H9 (cell line): ENCODE measurements around the gene SLC31A2. TPM values are rescaled to one million over a fixed set of nuclear protein-coding genes. Genes with fewer than 3 reads are reported as not detected.
"Not testable (repeated sequence)": the region's sequence is repeated elsewhere in the genome, so short reads cannot be mapped to it uniquely, and the experiment has no call there.

Experiments
- DNase-seq: peaks from one replicate; pipeline ENCODE4 v3.0.0-alpha.2; 2017
- H2AFZ ChIP-seq: one replicate; pipeline ENCODE4 v1.6.1; 2013; ENCODE audit warnings: mild to moderate bottlenecking, low read length, control low read depth, moderate library complexity
- H2AK5ac ChIP-seq: 2 replicates; pipeline ENCODE4 v1.6.1; 2013; ENCODE audit warnings: low read length, control low read depth, mixed read lengths; ENCODE audit not compliant: insufficient read length
- H2BK120ac ChIP-seq: one replicate; pipeline ENCODE4 v1.6.1; 2013; ENCODE audit warnings: low read depth, mild to moderate bottlenecking, low read length, control low read depth, inconsistent platforms; ENCODE audit not compliant: poor library complexity, severe bottlenecking
- H2BK12ac ChIP-seq: 2 replicates; pipeline ENCODE4 v1.6.1; 2013; ENCODE audit warnings: low read length, control low read depth, mixed read lengths, low read depth; ENCODE audit not compliant: insufficient read length
- H2BK15ac ChIP-seq: 2 replicates; pipeline ENCODE4 v1.6.1; 2013; ENCODE audit warnings: low read depth, low read length, control low read depth
- H2BK20ac ChIP-seq: one replicate; pipeline ENCODE4 v1.6.1; 2013; ENCODE audit warnings: low read depth, mild to moderate bottlenecking, low read length, control low read depth, inconsistent platforms; ENCODE audit not compliant: poor library complexity, severe bottlenecking
- H2BK5ac ChIP-seq: 2 replicates; pipeline ENCODE4 v1.6.1; 2013; ENCODE audit warnings: low read length, control low read depth, mixed read lengths; ENCODE audit not compliant: insufficient read length
- H3K14ac ChIP-seq: 2 replicates; pipeline ENCODE4 v1.6.1; 2013; ENCODE audit warnings: low read length, control low read depth; ENCODE audit not compliant: insufficient read depth
- H3K18ac ChIP-seq: 2 replicates; pipeline ENCODE4 v1.6.1; 2013; ENCODE audit warnings: low read depth, mild to moderate bottlenecking, mixed read lengths, low read length, control low read depth; ENCODE audit not compliant: insufficient read length
- H3K23ac ChIP-seq: 2 replicates; pipeline ENCODE4 v1.6.1; 2013; ENCODE audit warnings: low read length, control low read depth, mixed read lengths, low read depth; ENCODE audit not compliant: insufficient read length
- H3K23me2 ChIP-seq: 2 replicates; pipeline ENCODE4 v1.6.1; 2013; ENCODE audit warnings: low read depth, mild to moderate bottlenecking, mixed read lengths, low read length, control low read depth; ENCODE audit not compliant: insufficient read length, poor library complexity, severe bottlenecking
- H3K27ac ChIP-seq: 2 replicates; pipeline ENCODE4 v1.5.1; 2013; ENCODE audit warnings: low read length, control low read depth, mixed read lengths, low read depth; ENCODE audit not compliant: insufficient read length
- H3K27me3 ChIP-seq: 2 replicates; pipeline ENCODE4 v1.6.1; 2013; ENCODE audit warnings: low read length, control low read depth, inconsistent platforms; ENCODE audit not compliant: insufficient read depth
- H3K4ac ChIP-seq: 2 replicates; pipeline ENCODE4 v1.6.1; 2013; ENCODE audit warnings: low read depth, mild to moderate bottlenecking, control low read depth, inconsistent platforms, low read length, moderate library complexity
- H3K4me1 ChIP-seq: 2 replicates; pipeline ENCODE4 v1.6.1; 2013; ENCODE audit warnings: low read length, control low read depth, inconsistent platforms; ENCODE audit not compliant: insufficient read depth
- H3K4me2 ChIP-seq: 2 replicates; pipeline ENCODE4 v1.6.1; 2013; ENCODE audit warnings: low read length, control low read depth, mixed read lengths; ENCODE audit not compliant: insufficient read length, insufficient read depth
- H3K56ac ChIP-seq: 2 replicates; pipeline ENCODE4 v1.6.1; 2013; ENCODE audit warnings: low read depth, mild to moderate bottlenecking, mixed read lengths, low read length, control low read depth; ENCODE audit not compliant: insufficient read length
- H3K79me1 ChIP-seq: 2 replicates; pipeline ENCODE4 v1.6.1; 2013; ENCODE audit warnings: low read depth, mild to moderate bottlenecking, moderate library complexity, low read length, control low read depth, inconsistent platforms; ENCODE audit not compliant: insufficient read depth, poor library complexity, severe bottlenecking
- H3K79me2 ChIP-seq: 2 replicates; pipeline ENCODE4 v1.6.1; 2013; ENCODE audit warnings: low read length, control low read depth, inconsistent platforms; ENCODE audit not compliant: insufficient read depth
- H3K9ac ChIP-seq: 2 replicates; pipeline ENCODE4 v1.6.1; 2013; ENCODE audit warnings: low read length, control low read depth, mixed read lengths; ENCODE audit not compliant: insufficient read length; ENCODE audit errors: extremely low read depth
- H3K9me3 ChIP-seq: one replicate; pipeline ENCODE4 v1.6.1; 2013; ENCODE audit warnings: low read depth, low read length, inconsistent platforms; ENCODE audit not compliant: control insufficient read depth
- H3T11ph ChIP-seq: one replicate; pipeline ENCODE4 v1.6.1; 2013; ENCODE audit warnings: mild to moderate bottlenecking, low read length, control low read depth, inconsistent platforms
- H4K20me1 ChIP-seq: one replicate; pipeline ENCODE4 v1.6.1; 2013; ENCODE audit not compliant: control insufficient read depth, insufficient read length, insufficient read depth
- H4K5ac ChIP-seq: 2 replicates; pipeline ENCODE4 v1.6.1; 2013; ENCODE audit warnings: low read depth, mild to moderate bottlenecking, mixed read lengths, low read length, control low read depth; ENCODE audit not compliant: insufficient read length
- H4K8ac ChIP-seq: replicated peaks from 2 replicates; pipeline ENCODE4 v1.6.1; 2013; ENCODE audit warnings: low read length, control low read depth, mixed read lengths, low read depth; ENCODE audit not compliant: insufficient read length
- H4K91ac ChIP-seq: 2 replicates; pipeline ENCODE4 v1.6.1; 2013; ENCODE audit warnings: low read depth, mild to moderate bottlenecking, moderate library complexity, mixed read lengths, low read length, control low read depth; ENCODE audit not compliant: insufficient read length
- H3K27ac Mint-ChIP-seq, 3 experiments: 2 replicates in 2 of 3; 3 replicates in 1 of 3; pipeline ENCODE4 v1.8.0; 2020 to 2021; ENCODE audit warnings: mixed read lengths in 3 of 3, mild to moderate bottlenecking in 1 of 3, moderate library complexity in 1 of 3
- H3K27me3 Mint-ChIP-seq: 2 replicates; pipeline ENCODE4 v1.8.0; 2021; ENCODE audit warnings: low read depth, mild to moderate bottlenecking, moderate library complexity, mixed read lengths
- H3K36me3 Mint-ChIP-seq, 3 experiments: 2 replicates in 2 of 3; 3 replicates in 1 of 3; pipeline ENCODE4 v1.8.0; 2020 to 2021; ENCODE audit warnings: low read depth in 3 of 3, mixed read lengths in 3 of 3; ENCODE audit not compliant: insufficient read depth in 1 of 3
- H3K4me1 Mint-ChIP-seq, 2 experiments: 2 replicates each; pipeline ENCODE4 v1.8.0; 2020; ENCODE audit warnings: mixed read lengths in 2 of 2
- H3K4me3 Mint-ChIP-seq, 2 experiments: 2 replicates in 1 of 2; 3 replicates in 1 of 2; pipeline ENCODE4 v1.8.0; 2020 to 2021; ENCODE audit warnings: mild to moderate bottlenecking in 2 of 2, mixed read lengths in 2 of 2, moderate library complexity in 1 of 2
- H3K9me3 Mint-ChIP-seq, 2 experiments: 2 replicates in 1 of 2; 3 replicates in 1 of 2; pipeline ENCODE4 v1.8.0; 2020; ENCODE audit warnings: mild to moderate bottlenecking in 2 of 2, mixed read lengths in 2 of 2, moderate library complexity in 1 of 2
- CTCF ChIP-seq: fragments of 200-600 bp; sonication (generic); conservative IDR thresholded peaks from 3 replicates; pipeline ENCODE4 v1.8.0; 2021; ENCODE audit warnings: antibody characterized with exemption, mild to moderate bottlenecking
- WGBS: extraction: QIAGEN DNeasy Blood & Tissue Kit; methylation state at CpG from one replicate; pipeline ENCODE4 v1.1.7; 2013; ENCODE audit warnings: missing lambda C conversion rate, low lambda C conversion rate, mixed read lengths; ENCODE audit not compliant: insufficient read length; ENCODE audit errors: extremely low coverage; 5-methylcytosine and 5-hydroxymethylcytosine counted together
- long read RNA-seq: library from polyadenylated mRNA; unstranded; transcript quantifications from one replicate; pipeline ENCODE4 v2.0.0, GENCODE V29; 2020
- total RNA-seq: library from RNA; stranded (reverse); gene quantifications from 2 replicates; pipeline ENCODE4 v1.2.1, GENCODE V29; 2021

The SLC31A2 gene, protein sequence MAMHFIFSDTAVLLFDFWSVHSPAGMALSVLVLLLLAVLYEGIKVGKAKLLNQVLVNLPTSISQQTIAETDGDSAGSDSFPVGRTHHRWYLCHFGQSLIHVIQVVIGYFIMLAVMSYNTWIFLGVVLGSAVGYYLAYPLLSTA
- total RNA-seq: 1.0 and 1.3 TPM in 2 replicates
- long read RNA-seq, transcript SLC31A2-201 (4 exons, 1,785 nt): major isoform, 10 of 10 reads
- long read RNA-seq, partial matches to known transcripts: 0 of 10 reads
- long read RNA-seq, other reads (novel, unspliced or antisense): 0 of 10 reads

GRCh38 chr9:113150670-113151611, at the start of gene SLC31A2:
SLC31A2 (plus strand) TSS chr9:113151007; CDS start chr9:113151075, 68 bp downstream.
- no peaks in the 10 kb centered on the region for H3K79me2 ChIP-seq
- no peak within 1 kb of the TSS for H3K23ac ChIP-seq
- no peak within 1 kb of the TSS for H4K8ac ChIP-seq
- H2AK5ac ChIP-seq: no peak within 1 kb of the TSS
- H3K27ac Mint-ChIP-seq: no peak within 1 kb of the TSS
- H4K91ac ChIP-seq: no peak within 1 kb of the TSS
- H3K56ac ChIP-seq: no peak within 1 kb of the TSS
- peak within 1 kb of the TSS; percentile 40 for H3K9ac ChIP-seq
- H3K18ac ChIP-seq: no peak within 1 kb of the TSS
- peak; percentile 93 for DNase-seq
- H2BK20ac ChIP-seq: no peak within 1 kb of the TSS
- peaks cover 2% of the 10 kb centered on the region; the same call in 1 of the 2 replicates for H3K27me3 ChIP-seq
- no peak within 1 kb of the TSS for H2BK120ac ChIP-seq
- H3K14ac ChIP-seq: no peak within 1 kb of the TSS
- H3K4me1 ChIP-seq: no peaks in the 10 kb centered on the region; the same call in 1 of the 2 replicates
- H3K27ac ChIP-seq: no peak within 1 kb of the TSS
- peak within 1 kb of the TSS; percentile 83 to 85 for H3K4me3 Mint-ChIP-seq
- no peak within 1 kb of the TSS for H2AFZ ChIP-seq
- peaks cover 3% of the 10 kb centered on the region for H3K23me2 ChIP-seq
- peak within 1 kb of the TSS; percentile 70 for H3K4me2 ChIP-seq
- H3K9me3 ChIP-seq: no peaks in the 10 kb centered on the region
- peaks cover 24% of the 10 kb centered on the region for H3K27me3 Mint-ChIP-seq
- peaks cover 7 to 8% of the 10 kb centered on the region in 2 experiments for H3K4me1 Mint-ChIP-seq
- H2BK12ac ChIP-seq: no peak within 1 kb of the TSS
- no peak within 1 kb of the TSS for H2BK15ac ChIP-seq
- H4K5ac ChIP-seq: no peak within 1 kb of the TSS
- H3T11ph ChIP-seq: no peak within 1 kb of the TSS
- H3K36me3 Mint-ChIP-seq: no peaks in the 10 kb centered on the region; a peak in 1 of 7 replicates
- H3K4ac ChIP-seq: no peak within 1 kb of the TSS
- no peak within 1 kb of the TSS for H2BK5ac ChIP-seq
- no peaks in the 10 kb centered on the region for H3K9me3 Mint-ChIP-seq
- no CpG with 5 or more reads among the region's 87 CpGs for WGBS
- H4K20me1 ChIP-seq: no peaks in the 10 kb centered on the region
- TF ChIP-seq CTCF: peak; percentile 50
- no peaks in the 10 kb centered on the region for H3K79me1 ChIP-seq

DNA sequence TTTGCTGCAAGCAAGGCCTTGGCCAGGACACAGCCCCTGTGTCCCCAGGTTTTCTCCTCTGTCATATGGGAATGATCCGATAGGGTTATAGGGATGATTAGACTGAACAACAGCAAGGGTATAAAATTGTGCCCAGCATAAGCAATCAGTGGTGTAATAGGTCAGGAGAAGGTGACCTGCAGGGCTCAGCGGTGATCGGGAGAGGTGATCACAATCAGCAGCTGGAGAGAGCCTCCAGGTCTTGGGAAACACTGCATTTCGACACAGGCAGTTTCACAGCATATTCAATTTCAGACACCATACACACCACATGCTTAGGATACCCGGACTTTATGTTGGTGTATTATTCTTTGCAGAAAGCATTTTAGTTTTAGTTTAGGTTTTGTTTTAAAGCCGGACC, 45.5 kb upstream of the SLC31A2 start:
- not testable (repeated sequence) for H3K4me3 Mint-ChIP-seq, H2BK15ac ChIP-seq, H4K20me1 ChIP-seq, H2BK5ac ChIP-seq, H3K4me1 ChIP-seq, H3K23ac ChIP-seq, H3K18ac ChIP-seq, DNase-seq, H3K23me2 ChIP-seq, H3K56ac ChIP-seq, H3K79me1 ChIP-seq, H3K4ac ChIP-seq, H3K9ac ChIP-seq, H4K5ac ChIP-seq, H2AK5ac ChIP-seq, H4K8ac ChIP-seq, H3K14ac ChIP-seq, H3T11ph ChIP-seq, H3K27ac Mint-ChIP-seq, H3K9me3 ChIP-seq, H3K36me3 Mint-ChIP-seq, H3K27me3 ChIP-seq, H3K4me2 ChIP-seq, H2BK120ac ChIP-seq, H3K27ac ChIP-seq, H3K4me1 Mint-ChIP-seq, H2AFZ ChIP-seq, H2BK20ac ChIP-seq, H2BK12ac ChIP-seq, H3K79me2 ChIP-seq, H4K91ac ChIP-seq
- Mint-ChIP-seq H3K9me3 (peaks cover 8 to 16% of the 10 kb centered on the region in 2 experiments), H3K27me3 (peaks cover 23% of the 10 kb centered on the region)
- WGBS: no CpG with 5 or more reads among the region's 6 CpGs
